NCI-H2196 treated with DMSO at 0.1 percent for 48 hours (cell line): ENCODE results near the gene ABHD2.
A peak's percentile ranks its signal among the peaks of the same experiment; 100 is the strongest.

ENCODE experiments used
- DNase-seq: peaks from one replicate; lab custom pipeline; 2025; ENCODE audit not compliant: unreplicated experiment; lab: John Stamatoyannopoulos, UW

Gene ABHD2

DNA sequence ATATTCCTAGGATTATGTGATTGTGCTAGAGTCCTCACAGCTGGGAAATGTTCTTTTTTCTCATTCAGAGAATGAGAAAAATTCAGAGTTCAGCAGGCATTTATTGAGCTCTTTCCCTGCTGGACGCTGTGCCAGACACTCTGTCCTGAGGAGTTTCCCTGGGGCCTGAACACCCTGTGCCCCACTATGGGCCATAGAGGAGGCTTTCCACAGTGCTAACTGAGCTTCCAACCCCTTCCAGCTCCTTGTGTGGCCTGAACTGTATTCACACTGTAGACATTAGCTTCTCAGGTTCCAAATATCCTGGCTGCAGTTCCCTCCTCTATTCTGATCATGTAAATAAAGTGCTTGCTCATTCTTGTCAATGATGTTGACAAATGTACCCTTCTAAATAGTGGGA, 10.0 kb downstream of the ABHD2 start:
- DNase-seq: no peak

DNA sequence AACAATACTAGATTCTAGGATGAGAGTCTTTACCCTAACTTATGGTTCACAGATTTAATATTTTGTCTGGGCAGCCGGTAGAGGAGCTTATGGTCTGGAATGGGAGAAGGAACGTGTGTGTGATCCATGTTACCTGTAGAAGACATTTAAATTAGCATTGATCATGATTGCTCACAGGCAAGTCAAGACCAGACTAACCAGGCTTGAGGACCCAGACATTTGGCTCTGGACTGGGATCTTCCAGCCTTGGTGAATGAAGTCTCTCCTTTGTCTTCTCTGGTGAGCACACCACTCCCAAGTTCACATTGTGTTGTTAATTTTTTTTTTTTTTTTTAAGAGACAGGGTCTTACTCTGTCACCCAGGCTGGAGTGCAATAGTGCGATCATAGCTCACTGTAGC, 11.7 kb downstream of the ABHD2 start:
- DNase-seq: no peak

DNA sequence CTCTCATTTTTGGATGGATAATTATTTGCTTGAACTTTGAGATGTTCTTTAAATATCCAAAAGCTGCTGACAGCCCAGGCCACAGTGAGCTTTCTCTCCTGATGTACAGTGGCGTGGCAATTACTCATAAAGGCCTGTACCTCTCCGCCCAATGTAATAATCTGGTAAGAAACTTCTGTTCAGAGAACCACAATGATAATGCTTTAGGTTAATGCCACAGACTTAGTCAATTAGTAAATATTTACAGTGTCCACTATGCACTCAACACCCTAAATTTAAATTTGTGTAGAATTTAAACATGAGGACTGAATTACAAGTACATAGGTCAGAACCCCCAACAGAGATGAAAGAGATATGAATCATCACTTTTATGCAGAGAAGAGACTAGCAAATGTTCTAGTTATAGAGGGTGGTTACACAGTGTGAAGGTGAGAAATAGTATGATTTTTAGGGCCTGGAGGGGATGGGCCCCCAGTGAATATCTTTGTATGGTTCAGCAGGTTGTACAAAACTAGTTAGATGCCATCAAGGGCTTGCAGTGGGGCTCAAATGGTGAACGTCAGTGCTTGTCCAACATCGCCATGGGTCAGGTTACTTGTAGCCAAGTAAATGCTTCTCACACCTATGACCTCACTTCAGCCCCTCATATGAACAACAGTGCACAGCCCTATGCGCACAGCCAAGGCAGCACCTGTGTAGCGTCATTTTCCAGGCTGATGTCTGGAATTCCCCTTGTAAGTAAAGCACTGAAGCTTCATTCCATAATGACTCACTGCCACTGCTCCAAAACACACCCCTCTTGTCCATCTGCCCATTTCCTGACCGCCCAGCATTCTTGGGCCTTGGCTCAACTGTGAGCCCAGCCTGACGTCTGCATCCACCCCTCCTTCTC, 13.3 kb downstream of the ABHD2 start:
- DNase-seq: peak; percentile 39

DNA sequence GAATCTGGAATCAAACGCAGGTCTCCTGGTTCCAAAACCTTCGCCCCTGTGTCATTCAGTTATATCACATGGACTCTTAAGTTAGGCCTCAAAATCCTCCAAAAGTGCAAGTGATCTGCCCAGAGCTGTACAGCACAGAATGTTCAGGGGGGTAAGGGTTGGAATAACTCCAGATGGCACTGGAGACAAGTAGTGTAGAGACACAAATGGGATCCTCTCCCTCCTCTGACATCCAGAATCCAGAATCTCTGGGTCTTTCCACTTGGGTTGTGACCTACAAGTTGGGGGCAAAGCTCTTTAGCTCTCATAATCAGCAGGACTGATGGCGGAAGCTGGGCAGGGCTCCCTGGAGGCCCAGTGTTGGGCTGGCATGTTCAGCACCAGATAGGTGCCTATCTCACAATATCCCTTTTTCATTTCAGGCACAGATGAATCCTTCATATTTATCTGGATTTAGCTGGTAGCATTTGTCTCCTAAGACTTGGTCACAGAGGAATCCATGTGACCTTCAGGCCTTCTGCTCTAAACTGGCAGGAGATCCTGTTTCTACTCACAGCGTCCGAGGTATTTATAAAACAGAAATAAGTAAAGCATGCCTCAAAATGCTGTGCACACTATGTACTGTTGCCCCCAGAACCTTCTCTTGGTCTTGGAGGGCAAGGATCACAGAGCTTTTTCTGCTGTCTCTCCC, 15.4 kb downstream of the ABHD2 start:
- no peak for DNase-seq

DNA sequence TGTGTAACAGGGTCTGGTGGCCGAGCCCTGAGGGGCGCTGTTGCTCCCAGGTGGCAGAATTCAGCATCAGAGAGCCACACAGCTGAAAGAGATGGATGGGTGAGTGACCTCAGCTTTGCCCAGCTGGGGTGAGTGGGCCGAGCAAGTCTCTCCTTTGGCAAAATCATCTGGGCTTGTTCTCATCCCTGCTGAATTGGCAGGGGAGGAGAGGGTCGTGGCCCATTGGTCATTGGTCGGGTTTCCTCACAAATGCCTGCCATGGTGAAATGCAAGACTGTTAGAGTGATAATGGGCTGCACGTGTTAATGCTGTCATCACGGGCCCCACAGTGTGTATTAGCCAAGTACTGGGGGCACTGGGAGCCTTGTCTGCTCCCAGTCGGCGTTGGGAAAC, 15.9 kb downstream of the ABHD2 start:
- no peak for DNase-seq

DNA sequence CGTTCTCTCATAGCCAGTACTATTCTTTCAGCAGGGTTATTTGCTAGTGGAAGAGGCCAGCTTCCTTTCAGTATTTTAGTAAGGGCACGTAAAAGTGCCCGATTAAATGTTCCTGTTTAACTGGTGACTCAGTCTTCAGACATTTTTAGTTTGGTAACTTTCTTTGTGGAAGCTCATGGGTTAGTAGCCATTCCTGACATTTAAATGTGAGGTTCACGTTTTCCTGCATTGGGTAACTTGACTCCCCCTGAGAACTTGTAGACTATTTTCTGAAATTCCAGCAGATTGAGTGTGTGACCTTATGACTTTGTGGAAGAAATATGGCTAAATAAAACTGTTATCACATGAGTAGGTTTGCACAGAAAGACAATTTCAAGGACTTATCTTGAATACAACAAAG, 16.9 kb downstream of the ABHD2 start:
- DNase-seq: no peak

DNA sequence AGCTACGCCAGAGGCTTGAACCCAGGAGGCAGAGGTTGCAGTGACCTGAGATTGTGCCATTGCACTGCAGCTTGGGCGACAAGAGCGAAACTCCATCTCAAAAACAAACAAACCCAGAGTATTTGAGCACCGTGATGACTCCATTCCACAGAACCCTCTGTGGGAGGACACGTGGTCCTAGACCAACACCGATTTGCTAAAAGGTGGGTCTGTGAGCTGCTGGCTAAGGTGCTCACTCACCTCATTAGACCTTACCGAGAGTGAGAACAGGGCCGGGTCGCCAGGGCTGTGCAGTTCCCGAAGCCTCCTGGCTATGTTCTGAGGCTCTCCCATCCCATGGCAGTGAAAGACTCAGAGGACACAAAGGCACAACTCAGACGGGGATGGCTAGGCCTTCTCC, 17.9 kb downstream of the ABHD2 start:
- no peak for DNase-seq

DNA sequence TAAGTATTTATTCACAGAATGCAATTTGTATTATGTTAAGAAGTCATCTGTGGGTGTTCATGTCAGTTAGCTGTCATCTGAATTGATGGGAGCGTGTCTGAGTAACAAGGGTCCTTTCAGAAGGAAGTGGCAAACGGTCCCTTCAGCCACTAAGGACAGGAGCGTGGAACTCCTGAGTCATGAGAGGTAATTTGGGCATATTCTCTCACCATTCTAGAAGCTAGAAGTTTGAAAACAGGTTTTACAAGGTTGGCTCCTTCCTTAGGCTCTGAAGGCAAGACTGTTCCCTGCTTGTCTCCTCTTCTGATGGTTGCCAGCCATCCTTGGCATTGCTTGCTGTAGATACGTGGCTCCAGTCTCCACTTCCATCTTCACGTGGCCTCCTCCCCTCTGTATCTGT, 19.7 kb downstream of the ABHD2 start:
- no peak for DNase-seq

DNA sequence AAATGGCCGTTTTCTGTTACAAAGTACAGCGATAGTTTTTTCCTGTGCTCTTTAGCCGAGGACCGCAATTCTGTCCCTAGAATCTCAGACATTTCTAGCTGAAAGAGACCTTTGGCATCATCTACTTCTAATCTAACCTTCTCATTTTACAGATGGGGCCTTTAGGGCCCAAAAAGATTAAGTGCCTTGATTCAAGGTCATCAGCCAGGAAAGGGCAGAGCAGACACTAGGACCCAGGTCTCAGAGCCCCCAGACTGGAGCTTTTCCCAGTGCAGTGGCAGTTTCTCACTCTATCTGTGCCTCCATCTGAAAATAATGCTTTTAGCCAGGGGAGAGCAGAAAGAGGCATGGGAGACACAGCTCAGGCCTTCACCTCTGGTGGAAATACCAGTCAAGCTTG, 20.6 kb downstream of the ABHD2 start:
- DNase-seq: no peak

DNA sequence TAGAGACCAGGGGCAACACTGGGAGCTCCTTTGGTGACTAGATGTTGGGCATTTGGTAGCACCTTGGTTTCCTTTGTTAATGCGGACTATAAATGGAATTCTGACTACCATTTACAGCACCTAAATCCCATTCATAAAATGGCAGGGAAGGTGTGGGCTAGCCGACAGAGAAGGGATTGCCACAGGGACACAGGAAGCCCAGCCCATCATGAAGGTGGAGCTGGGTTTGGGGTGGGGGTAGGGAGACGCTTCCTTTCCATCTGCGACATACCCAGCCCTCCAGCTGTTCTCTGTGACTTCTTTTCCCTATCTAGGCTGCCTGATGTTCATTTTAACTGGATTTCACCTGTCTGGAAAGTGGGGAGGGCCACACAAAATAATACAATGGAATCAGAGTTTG, 21.0 kb downstream of the ABHD2 start:
- no peak for DNase-seq

DNA sequence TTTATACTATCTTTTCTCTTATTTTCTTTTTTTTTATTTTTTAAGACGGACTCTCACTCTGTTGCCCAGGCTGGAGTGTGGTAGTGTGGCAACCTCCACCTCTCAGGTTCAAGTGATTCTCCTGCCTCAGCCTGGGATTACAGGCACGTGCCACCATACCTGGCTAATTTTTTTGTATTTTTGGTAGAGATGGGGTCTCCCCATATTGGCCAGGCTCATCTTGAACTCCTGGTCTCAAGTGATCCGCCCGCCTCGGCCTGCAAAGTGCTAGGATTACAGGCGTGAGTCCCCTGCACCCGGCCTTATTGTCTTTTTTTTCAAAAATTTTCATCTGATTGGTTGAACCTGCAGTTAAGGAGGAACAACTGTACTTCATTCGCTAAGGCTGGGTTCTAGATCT, 21.8 kb downstream of the ABHD2 start:
- no peak for DNase-seq

DNA sequence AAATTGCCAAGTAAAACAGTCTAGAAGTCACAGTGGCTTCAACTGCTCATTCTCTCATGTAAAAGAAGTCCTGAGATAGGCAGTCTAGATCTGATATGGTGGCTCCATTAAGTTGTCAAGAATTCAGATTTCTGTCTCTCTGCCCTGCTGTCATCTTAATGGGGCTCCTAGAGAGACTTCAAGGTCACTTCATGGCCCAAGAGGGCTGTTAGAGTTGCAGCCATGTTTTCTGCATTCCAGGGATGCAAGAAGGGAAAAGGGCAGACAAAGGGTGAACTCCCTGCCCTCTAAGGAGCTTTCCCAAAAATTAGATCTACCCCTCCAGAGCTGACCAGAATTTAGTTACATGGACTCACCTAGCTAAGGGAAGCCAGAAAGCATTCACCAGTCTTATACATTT, 23.1 kb downstream of the ABHD2 start:
- no peak for DNase-seq

DNA sequence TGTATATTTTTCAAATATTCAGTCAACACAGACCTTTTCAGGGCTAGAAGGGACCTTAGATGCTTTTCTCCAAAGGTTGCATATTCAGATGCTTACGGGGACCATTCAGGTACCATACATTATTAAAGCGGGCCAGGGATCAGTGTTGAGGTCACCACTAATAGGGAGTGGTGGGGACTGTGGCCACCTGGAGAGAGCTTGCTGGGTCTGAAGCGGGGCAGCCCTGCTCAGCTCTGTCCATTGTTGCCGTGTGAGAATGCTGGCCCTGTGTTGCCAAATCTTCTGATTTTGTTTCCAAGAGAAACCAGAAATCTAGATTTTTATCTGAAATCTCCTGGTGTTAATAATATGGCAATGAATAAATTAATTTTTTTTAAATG, 23.7 kb downstream of the ABHD2 start:
- DNase-seq: no peak

DNA sequence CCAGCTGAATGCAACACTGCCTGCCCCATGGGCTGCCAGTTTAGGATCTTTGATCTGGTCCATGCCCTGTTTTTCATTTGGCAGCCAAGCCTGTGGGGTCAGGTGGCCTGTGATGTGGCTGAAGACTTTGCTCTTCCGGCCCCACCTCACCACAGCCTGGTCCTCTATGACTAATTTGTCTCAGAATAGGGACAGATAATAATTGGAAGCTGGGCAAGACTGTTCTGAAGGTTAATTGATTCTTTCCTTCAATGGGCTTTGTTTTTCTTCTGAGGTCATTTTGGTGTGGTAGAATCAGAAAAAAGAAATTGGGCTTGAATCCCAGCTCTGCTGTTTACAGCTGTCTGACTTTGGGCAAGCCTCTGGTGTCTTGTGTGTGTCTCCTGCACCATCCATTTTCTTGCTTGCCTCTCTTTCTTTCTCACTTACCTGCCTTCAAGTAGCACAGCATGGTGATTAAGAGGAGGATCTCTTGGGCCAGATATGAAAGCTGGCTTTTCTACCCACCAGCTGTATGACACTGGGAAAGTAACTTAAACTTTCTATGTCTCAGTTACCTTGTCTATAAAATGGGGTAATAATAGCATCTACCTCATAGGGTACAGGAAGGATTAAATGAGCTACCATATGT, 24.2 kb downstream of the ABHD2 start:
- no peak for DNase-seq

DNA sequence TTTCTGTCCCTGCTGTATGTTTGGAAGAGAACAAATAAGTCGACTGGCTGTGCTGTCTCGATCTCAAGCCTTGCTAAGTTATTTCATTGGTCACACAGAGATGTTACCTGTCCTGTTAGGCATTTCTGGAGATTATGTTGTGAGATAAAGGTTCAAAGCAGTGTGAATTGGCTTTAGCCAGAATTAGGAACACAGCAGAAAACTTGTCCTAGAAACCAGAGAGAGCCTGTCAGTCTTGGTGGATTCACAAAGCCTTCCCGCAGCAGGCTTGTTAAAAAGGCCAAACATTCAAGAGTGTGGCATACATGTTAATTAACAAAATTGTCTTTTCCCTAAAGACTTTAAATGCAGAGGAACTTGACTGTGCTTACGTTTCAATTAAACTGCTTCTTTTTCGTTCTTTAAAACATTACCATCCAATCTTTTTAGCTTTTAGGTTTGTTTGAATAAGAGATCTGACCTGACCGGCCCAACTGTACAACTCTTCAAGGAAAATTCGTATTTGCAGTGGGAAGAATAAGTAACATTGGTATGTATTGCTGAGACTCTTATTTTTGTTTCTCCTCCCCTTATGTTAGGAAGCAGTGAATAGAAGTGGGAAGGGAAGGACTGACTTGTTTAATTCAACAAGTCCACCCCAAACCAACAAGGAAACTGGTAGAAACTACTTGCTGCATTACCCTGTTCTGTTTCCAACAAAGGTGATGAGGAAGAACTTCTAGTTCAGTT, 25.2 kb downstream of the ABHD2 start:
- no peak for DNase-seq

DNA sequence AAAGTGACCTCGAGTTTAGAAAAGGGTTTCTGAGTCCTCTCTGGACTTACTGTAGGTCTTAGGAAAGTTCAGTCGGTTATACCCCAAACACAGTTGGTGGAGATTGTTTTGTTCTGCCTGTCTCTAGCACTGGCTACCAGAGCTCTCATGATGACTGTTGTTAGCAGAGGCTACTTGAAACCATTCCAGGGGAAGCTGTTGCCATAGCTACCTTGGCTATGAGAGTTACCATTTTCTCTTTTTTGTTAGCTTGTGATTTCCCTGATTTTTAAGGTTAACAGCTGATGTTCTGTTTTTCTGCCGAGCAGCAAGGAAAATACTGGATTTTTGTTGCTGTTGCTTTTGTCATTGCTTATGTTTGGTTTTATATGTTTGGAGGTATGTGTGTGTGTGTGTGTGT, 26.7 kb downstream of the ABHD2 start:
- DNase-seq: peak; percentile 47

DNA sequence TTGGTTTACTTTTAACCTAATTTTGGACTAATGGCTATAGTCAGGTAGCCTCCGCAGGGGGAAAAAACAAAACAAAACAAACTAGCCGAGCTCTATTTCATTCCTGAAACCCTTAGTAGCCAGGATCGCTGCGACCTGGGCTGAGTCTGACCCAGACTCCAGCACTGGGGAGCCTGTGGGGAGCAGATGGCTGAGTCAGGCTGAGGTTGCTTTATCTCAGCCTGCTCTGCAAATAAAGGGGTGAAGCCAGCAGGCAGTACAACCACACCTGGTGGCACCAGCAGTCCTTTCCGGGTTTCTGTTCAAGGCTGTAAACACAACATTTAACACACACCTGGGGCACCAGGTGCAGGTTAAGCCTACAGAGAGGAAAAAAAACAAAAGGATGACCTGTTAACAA, 27.3 kb downstream of the ABHD2 start:
- peak; percentile 72 for DNase-seq

DNA sequence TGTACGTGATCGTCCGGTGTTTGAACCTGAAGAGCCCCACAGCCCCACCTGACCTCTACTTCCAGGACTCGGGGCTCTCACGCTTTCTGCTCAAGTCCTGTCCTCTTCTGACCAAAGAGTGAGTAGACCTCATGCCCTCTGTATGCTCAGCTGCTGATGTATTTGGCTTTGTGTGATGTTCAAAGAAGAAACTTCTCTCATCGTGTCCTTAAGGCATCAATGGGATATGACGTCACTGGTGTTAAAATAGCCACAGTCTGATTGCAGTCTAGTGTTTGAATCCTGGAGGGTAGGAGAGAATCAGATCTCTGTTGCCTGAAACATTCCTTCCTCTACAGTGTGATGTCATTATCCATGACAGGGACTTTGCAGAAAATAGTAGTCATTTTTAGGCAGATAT, 28.1 kb downstream of the ABHD2 start:
- DNase-seq: peak; percentile 54

DNA sequence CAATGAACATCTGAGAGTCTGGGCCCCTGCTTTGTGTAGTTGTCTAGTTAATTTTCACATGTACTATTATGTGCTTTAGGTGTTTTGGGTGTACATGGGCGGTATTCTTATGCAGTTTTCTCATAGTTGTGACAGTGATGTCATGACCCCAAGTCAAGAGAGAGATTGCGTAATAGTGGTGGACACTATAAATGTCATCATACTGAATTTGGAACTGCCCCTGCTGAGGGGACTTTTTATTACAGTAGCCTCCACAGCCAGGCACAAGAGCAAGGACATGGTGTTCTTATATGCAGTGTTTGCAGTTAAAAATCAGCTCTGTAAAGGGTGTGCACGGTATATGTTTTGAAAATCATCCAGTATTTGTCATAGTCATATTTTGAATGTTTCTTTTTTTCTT, 29.5 kb downstream of the ABHD2 start:
- DNase-seq: no peak

DNA sequence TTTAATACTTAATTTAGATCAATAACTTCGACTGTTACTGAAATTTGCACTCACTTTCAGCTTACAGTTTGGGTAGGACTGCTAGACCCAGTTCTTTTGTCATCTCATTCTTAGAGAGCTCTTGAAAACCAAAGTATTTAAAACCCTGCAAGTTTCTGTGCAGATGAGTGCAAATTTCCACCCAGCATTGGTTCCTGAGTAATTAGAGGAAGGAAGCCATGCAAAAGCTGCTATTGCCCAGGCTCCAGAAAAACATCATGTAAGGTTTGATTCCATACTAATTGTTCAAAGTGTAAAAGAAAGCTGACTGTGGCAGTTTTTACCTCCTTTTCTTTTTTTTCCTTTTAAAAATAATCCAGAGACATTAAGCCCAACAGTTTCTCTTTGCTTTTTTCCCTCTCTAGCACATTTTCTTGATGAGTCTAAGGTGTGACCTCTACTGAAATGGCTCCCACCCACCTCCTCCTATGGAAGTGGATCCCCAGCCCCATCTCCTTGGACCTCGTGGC, 30.3 kb downstream of the ABHD2 start:
- no peak for DNase-seq
